Testis (tissue), 3 donors: ENCODE data around the gene POU6F2. TPM values are rescaled to one million over a fixed set of nuclear protein-coding genes. Genes with fewer than 3 reads are reported as not detected.
"Not testable (repeated sequence)": the region's sequence is repeated elsewhere in the genome, so short reads cannot be mapped to it uniquely, and the experiment has no call there.

Experiments used
- DNase-seq: peaks from one replicate; pipeline ENCODE4 v3.0.0-alpha.2; 2019
- H3K27ac ChIP-seq, 2 donors: fragments of 200-600 bp; sonication (generic); one replicate each; pipeline ENCODE4 v1.5.1; 2019
- H3K27me3 ChIP-seq: fragments of 200-600 bp; sonication (generic); one replicate; pipeline ENCODE4 v1.5.1; 2019
- H3K36me3 ChIP-seq: fragments of 200-600 bp; sonication (generic); one replicate; pipeline ENCODE4 v1.5.1; 2017; ENCODE audit warnings: low read depth; ENCODE audit errors: missing control alignments
- H3K4me1 ChIP-seq: fragments of 200-600 bp; sonication (generic); one replicate; pipeline ENCODE4 v1.5.1; 2019
- H3K4me3 ChIP-seq, 2 donors: fragments of 200-600 bp; sonication (generic); one replicate each; pipeline ENCODE4 v1.5.1; 2017 to 2019
- H3K9me3 ChIP-seq: fragments of 200-600 bp; sonication (generic); one replicate; pipeline ENCODE4 v1.5.1; 2017
- POLR2A ChIP-seq: fragments of 450-650 bp; IDR thresholded peaks from one replicate; pipeline ENCODE4 v1.6.1; 2017; ENCODE audit warnings: antibody characterized with exemption, mild to moderate bottlenecking, moderate library complexity
- WGBS, 2 donors: methylation state at CpG; one replicate each; pipeline ENCODE4 v1.1.5; 2018; 5-methylcytosine and 5-hydroxymethylcytosine counted together
- intact Hi-C: fragments of 100-400 bp; cut with DNase I; formaldehyde crosslinking; loops from one replicate; pipeline ENCODE4 v1.15.1; 2023; ENCODE audit warnings: low total_unique reads
- polyA plus RNA-seq: library from polyadenylated mRNA; stranded (reverse); fragments of 350-450 nt; fragmentation: Illumina TruSeq; extraction: RNeasy Lipid Tissue Mini Kit (QIAGEN cat#74804); gene quantifications from one replicate; pipeline ENCODE4 v1.2.3, GENCODE V29; 2014; ENCODE audit warnings: low read depth, low replicate concordance; ENCODE audit not compliant: insufficient read depth
- total RNA-seq, 2 donors: library from RNA; depleted of rRNA; stranded (reverse); fragments of >200 nt; gene quantifications; one replicate each; pipeline ENCODE4 v1.2.3, GENCODE V29; 2016
- TF ChIP-seq, protein P1 (sequence below), 3 experiments: fragments of 450-650 bp in 2 of 3; fragments of 200-600 bp in 1 of 3; sonication (generic) in 1 of 3; IDR thresholded peaks; one replicate each; pipeline ENCODE4 v1.5.1; 2016 to 2019; ENCODE audit warnings: antibody characterized with exemption in 3 of 3, mild to moderate bottlenecking in 2 of 3, moderate library complexity in 1 of 3

The POU6F2 gene
- total and polyA plus RNA-seq, 3 donors from 2014 or later: 1.3 to 3.4 (median 1.7) TPM

DNA sequence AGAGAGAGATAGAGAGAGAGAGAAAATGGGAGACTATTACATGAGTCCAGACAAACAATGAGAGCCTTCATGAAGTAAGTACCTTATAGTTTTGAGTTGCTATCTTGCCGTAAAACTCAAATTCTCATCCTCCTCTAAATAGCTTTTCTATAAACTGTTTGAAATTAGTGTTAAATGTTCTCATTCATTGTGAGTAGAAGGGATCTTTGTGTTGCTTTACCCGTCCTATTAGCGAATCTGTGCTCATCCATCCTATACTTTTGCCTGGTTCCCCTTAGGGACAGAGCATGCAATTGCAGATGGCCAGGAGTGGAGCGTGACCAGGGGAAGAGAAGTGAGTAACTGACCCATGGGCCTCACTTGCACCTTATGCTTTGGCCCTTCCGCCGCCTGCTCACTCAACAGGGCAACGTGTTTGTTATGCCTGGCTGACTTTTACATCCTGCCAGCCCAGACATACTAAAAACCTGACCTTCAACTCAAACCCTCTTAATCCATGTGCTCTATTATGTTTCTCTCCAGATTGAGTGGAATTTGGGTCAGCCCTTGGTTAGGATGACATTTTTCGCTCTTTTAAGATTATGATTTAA, 344.3 kb downstream of the POU6F2 start:
- no peak for DNase-seq
- intact Hi-C loops: no loop called here
- H3K9me3 ChIP-seq: no peaks in the 10 kb centered on the region
- no peak for TF ChIP-seq POLR2A
- TF ChIP-seq, protein P1, sequence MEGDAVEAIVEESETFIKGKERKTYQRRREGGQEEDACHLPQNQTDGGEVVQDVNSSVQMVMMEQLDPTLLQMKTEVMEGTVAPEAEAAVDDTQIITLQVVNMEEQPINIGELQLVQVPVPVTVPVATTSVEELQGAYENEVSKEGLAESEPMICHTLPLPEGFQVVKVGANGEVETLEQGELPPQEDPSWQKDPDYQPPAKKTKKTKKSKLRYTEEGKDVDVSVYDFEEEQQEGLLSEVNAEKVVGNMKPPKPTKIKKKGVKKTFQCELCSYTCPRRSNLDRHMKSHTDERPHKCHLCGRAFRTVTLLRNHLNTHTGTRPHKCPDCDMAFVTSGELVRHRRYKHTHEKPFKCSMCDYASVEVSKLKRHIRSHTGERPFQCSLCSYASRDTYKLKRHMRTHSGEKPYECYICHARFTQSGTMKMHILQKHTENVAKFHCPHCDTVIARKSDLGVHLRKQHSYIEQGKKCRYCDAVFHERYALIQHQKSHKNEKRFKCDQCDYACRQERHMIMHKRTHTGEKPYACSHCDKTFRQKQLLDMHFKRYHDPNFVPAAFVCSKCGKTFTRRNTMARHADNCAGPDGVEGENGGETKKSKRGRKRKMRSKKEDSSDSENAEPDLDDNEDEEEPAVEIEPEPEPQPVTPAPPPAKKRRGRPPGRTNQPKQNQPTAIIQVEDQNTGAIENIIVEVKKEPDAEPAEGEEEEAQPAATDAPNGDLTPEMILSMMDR (IDR thresholded peaks at IDR 0.05): no peak
- WGBS, 2 donors: 68 to 75% methylated on average over 8 of the region's 8 CpGs
- no peak overlapping the region for H3K27ac ChIP-seq
- no peaks in the 10 kb centered on the region for H3K36me3 ChIP-seq
- H3K4me1 ChIP-seq: no peaks in the 10 kb centered on the region
- H3K27me3 ChIP-seq: no peaks in the 10 kb centered on the region
- no peak overlapping the region for H3K4me3 ChIP-seq

DNA sequence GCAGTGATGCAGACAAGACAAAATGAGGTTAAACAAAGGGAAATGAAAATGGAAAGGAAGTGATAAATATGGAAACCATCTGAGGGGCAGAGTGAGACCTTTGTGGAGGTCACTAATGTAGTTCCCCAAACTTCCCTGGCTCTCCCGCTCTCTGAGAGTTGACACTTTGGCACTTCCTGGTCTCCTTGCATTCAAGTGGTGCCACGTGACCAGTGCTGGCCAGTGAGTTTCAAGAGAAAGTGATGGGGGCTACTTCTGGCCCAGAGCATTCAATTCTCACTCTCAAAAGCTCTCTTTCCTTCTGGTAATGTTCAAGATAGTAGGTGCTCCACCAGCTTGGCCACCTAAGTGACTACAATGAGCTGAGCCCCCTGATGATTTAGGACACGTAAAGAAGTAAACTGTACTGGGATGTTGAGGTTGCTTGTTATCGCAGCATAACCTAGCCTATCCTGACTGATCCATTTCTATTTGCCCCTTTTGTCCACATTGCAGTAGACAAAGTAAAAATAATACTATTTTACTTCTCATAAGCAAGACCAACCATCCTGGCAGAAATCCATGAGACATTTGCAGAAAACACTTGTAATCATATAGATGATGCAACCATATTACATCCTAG, 346.5 kb downstream of the POU6F2 start:
- H3K4me3 ChIP-seq: no peak overlapping the region
- no peaks in the 10 kb centered on the region for H3K27me3 ChIP-seq
- no peaks in the 10 kb centered on the region for H3K4me1 ChIP-seq
- no peaks in the 10 kb centered on the region for H3K36me3 ChIP-seq
- no peak for TF ChIP-seq POLR2A
- TF ChIP-seq, protein P1 (IDR thresholded peaks at IDR 0.05): no peak
- no peaks in the 10 kb centered on the region for H3K9me3 ChIP-seq
- 90 to 96% methylated on average over 4 of the region's 4 CpGs for WGBS, 2 donors
- no peak for DNase-seq
- no peak overlapping the region for H3K27ac ChIP-seq
- intact Hi-C loops: no loop called here

GRCh38 chr7:39331607-39332006, 353.9 kb downstream of the POU6F2 start:
- H3K4me3 ChIP-seq, DNase-seq, H3K4me1 ChIP-seq, H3K9me3 ChIP-seq, intact Hi-C loops, H3K36me3 ChIP-seq, H3K27ac ChIP-seq, H3K27me3 ChIP-seq: not testable (repeated sequence)
- WGBS, 2 donors: 88 to 93% methylated on average over 13 of the region's 13 CpGs

- no peak for DNase-seq
- intact Hi-C loops: no loop called here
- WGBS, 2 donors: 74 to 83% methylated on average over 2 of the region's 2 CpGs
- Histone ChIP-seq H3K4me3 (no peak overlapping the region), H3K9me3 (no peaks in the 10 kb centered on the region), H3K4me1 (no peaks in the 10 kb centered on the region), H3K27ac (no peak overlapping the region), H3K36me3 (no peaks in the 10 kb centered on the region), H3K27me3 (no peaks in the 10 kb centered on the region)
- no peak for TF ChIP-seq POLR2A
- TF ChIP-seq, protein P1 (IDR thresholded peaks at IDR 0.05): no peak
Measured at GRCh38 chr7:39332142-39332541, 354.4 kb downstream of the POU6F2 start.

DNA sequence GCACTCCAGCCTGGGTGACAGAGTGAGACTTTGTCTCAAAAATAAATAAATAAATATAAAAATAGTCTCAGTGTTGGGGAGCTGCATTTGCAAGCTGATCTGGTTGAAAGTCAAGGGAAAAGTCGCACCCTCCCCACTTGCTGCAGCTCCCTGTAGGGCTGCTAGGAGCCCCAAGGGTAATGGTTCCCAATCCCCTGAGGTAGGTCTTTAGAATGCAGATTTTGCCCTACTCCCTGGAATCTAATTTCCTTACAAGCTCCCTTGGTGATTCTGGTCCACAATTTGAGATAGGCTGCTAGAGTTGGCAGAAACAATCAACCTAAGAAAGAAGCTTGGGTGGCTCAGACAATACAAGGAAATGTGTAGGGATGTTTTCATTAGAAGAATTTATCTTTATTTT, 356.0 kb downstream of the POU6F2 start:
- TF ChIP-seq POLR2A: no peak
- TF ChIP-seq, protein P1 (IDR thresholded peaks at IDR 0.05): no peak
- no peaks in the 10 kb centered on the region for H3K4me1 ChIP-seq
- DNase-seq: no peak
- no peaks in the 10 kb centered on the region for H3K9me3 ChIP-seq
- H3K4me3 ChIP-seq: no peak overlapping the region
- intact Hi-C loops: no loop called here
- 78% methylated on average over 1 of the region's 1 CpG for WGBS, 2 donors
- no peaks in the 10 kb centered on the region for H3K27me3 ChIP-seq
- no peaks in the 10 kb centered on the region for H3K36me3 ChIP-seq
- H3K27ac ChIP-seq: no peak overlapping the region
